ENCODE data around the gene HSFX1. TPM values are rescaled to one million over a fixed set of nuclear protein-coding genes. Genes with fewer than 3 reads are reported as not detected.

Gene HSFX1
- polyA plus RNA-seq, 1 experiment = 0.25 TPM

- no peak for TF ChIP-seq CTCF (IDR thresholded peaks at IDR 0.05; ENCODE audit: insufficient read depth, low read depth, low read length)
- H3K36me3 ChIP-seq (ENCODE audit: control insufficient read depth, insufficient read depth, low read length) = no peaks in the 10 kb centered on the region
- no peaks in the 10 kb centered on the region for H3K27me3 ChIP-seq (ENCODE audit: control insufficient read depth, insufficient read depth, low read length)
- POLR2A ChIA-PET = no interaction called here
- H3K4me3 ChIP-seq (ENCODE audit: low read depth, low read length) = no peak overlapping the region
- CTCF ChIA-PET = no interaction called here
- no peak for DNase-seq (ENCODE audit: low read depth)
Observed at GRCh38 chrX:149799095-149799714, 25.3 kb downstream of the HSFX1 start.

GRCh38 chrX:149799938-149800337 is 26.1 kb downstream of the HSFX1 start:
- Histone ChIP-seq H3K4me3 (ENCODE audit: low read depth, low read length) (no peak overlapping the region), H3K36me3 (ENCODE audit: control insufficient read depth, insufficient read depth, low read length) (no peaks in the 10 kb centered on the region), H3K27me3 (ENCODE audit: control insufficient read depth, insufficient read depth, low read length) (no peaks in the 10 kb centered on the region)
- ChIA-PET CTCF (no interaction called here), POLR2A (no interaction called here)
- TF ChIP-seq CTCF (IDR thresholded peaks at IDR 0.05; ENCODE audit: insufficient read depth, low read depth, low read length) = no peak
- no peak for DNase-seq (ENCODE audit: low read depth)

- Histone ChIP-seq H3K4me3 (ENCODE audit: low read depth, low read length) (no peak overlapping the region), H3K36me3 (ENCODE audit: control insufficient read depth, insufficient read depth, low read length) (no peaks in the 10 kb centered on the region), H3K27me3 (ENCODE audit: control insufficient read depth, insufficient read depth, low read length) (no peaks in the 10 kb centered on the region)
- DNase-seq (ENCODE audit: low read depth) = no peak
- ChIA-PET POLR2A (no interaction called here), CTCF (no interaction called here)
- no peak for TF ChIP-seq CTCF (IDR thresholded peaks at IDR 0.05; ENCODE audit: insufficient read depth, low read depth, low read length)
Observed at GRCh38 chrX:149803458-149804062, 29.7 kb downstream of the HSFX1 start.

- TF ChIP-seq CTCF (IDR thresholded peaks at IDR 0.05; ENCODE audit: insufficient read depth, low read depth, low read length) = no peak
- Histone ChIP-seq H3K27me3 (ENCODE audit: control insufficient read depth, insufficient read depth, low read length) (no peaks in the 10 kb centered on the region), H3K36me3 (ENCODE audit: control insufficient read depth, insufficient read depth, low read length) (no peaks in the 10 kb centered on the region), H3K4me3 (ENCODE audit: low read depth, low read length) (no peak overlapping the region)
- CTCF ChIA-PET = no interaction called here
- no peak for DNase-seq (ENCODE audit: low read depth)
- POLR2A ChIA-PET = no interaction called here
Observed at GRCh38 chrX:149804102-149804501, 30.2 kb downstream of the HSFX1 start.

- Histone ChIP-seq H3K36me3 (ENCODE audit: control insufficient read depth, insufficient read depth, low read length) (no peaks in the 10 kb centered on the region), H3K4me3 (ENCODE audit: low read depth, low read length) (no peak overlapping the region), H3K27me3 (ENCODE audit: control insufficient read depth, insufficient read depth, low read length) (no peaks in the 10 kb centered on the region)
- ChIA-PET POLR2A (no interaction called here), CTCF (no interaction called here)
- no peak for TF ChIP-seq CTCF (IDR thresholded peaks at IDR 0.05; ENCODE audit: insufficient read depth, low read depth, low read length)
- DNase-seq (ENCODE audit: low read depth) = no peak
Observed at GRCh38 chrX:149807747-149808458, 34.0 kb downstream of the HSFX1 start.
